ENCODE measurements around the gene NAGS. TPM values are rescaled to one million over a fixed set of nuclear protein-coding genes. Genes with fewer than 3 reads are reported as not detected.

The NAGS gene
- polyA plus RNA-seq, 1 donor (not counting 4 experiments of a cell fraction or from before 2014, with no cell fraction given), result 1.8 TPM

GRCh38 chr17:43999024-43999423 is 5.4 kb upstream of the NAGS start:
- FAIRE-seq (no peak), DNase-seq (ENCODE audit: low read depth, low spot score) (no peak)
- no peaks in the 10 kb centered on the region for H3K79me2 ChIP-seq (ENCODE audit: control insufficient read depth, insufficient read depth, low read length)
- dilution Hi-C loops (cut with MboI; ENCODE audit: extremely low pct_ligation_motif_present, low sequenced_read_pairs), result no loop called here
- no peaks in the 10 kb centered on the region for H4K20me1 ChIP-seq (ENCODE audit: control insufficient read depth, extremely low read depth, insufficient read depth, low read length)
- no peak overlapping the region for H3K4me2 ChIP-seq (ENCODE audit: control insufficient read depth, extremely low read depth, insufficient read depth, low read depth, low read length)
- no peak overlapping the region for H3K4me3 ChIP-seq (ENCODE audit: control insufficient read depth in 2 of 3, extremely low read depth in 1 of 3, insufficient read depth in 2 of 3, low read depth in 1 of 3, low read length in 3 of 3)
- no peak overlapping the region for H2AFZ ChIP-seq (ENCODE audit: control insufficient read depth, low read length)
- H3K27me3 ChIP-seq (ENCODE audit: control insufficient read depth, extremely low read depth, insufficient read depth, low read length), result peaks cover 7% of the 10 kb centered on the region
- H3K4me1 ChIP-seq (ENCODE audit: control insufficient read depth, extremely low read depth, insufficient read depth, low read length), result peaks cover 17% of the 10 kb centered on the region
- no peaks in the 10 kb centered on the region for H3K9me1 ChIP-seq (ENCODE audit: control insufficient read depth, extremely low read depth, insufficient read depth, low read length)
- no peaks in the 10 kb centered on the region for H3K9me3 ChIP-seq (ENCODE audit: control insufficient read depth, low read depth, low read length)
- no peak overlapping the region for H3K9ac ChIP-seq (ENCODE audit: control insufficient read depth, extremely low read depth, insufficient read depth, low read length)
- TF ChIP-seq CTCF (optimal IDR thresholded peaks at IDR 0.05 in 1 of 3, IDR thresholded peaks at IDR 0.05 in 1 of 3, conservative IDR thresholded peaks at IDR 0.05 in 1 of 3; ENCODE audit: extremely low read depth in 1 of 3, insufficient read depth in 2 of 3, low read length in 3 of 3) (no peak), EZH2 (IDR thresholded peaks at IDR 0.05; ENCODE audit: low read length) (no peak)
- H3K36me3 ChIP-seq (ENCODE audit: control insufficient read depth in 2 of 2, extremely low read depth in 1 of 2, insufficient read depth in 2 of 2, low read length in 2 of 2), result no peaks in the 10 kb centered on the region
- no peak overlapping the region for H3K27ac ChIP-seq (ENCODE audit: control insufficient read depth, insufficient read depth, low read length)

GRCh38 chr17:44000141-44000860 is 4.1 kb upstream of the NAGS start:
- no peaks in the 10 kb centered on the region for H3K36me3 ChIP-seq (ENCODE audit: control insufficient read depth in 2 of 2, extremely low read depth in 1 of 2, insufficient read depth in 2 of 2, low read length in 2 of 2)
- no peaks in the 10 kb centered on the region for H3K9me1 ChIP-seq (ENCODE audit: control insufficient read depth, extremely low read depth, insufficient read depth, low read length)
- dilution Hi-C loops (cut with MboI; ENCODE audit: extremely low pct_ligation_motif_present, low sequenced_read_pairs), result no loop called here
- no peak overlapping the region for H3K9ac ChIP-seq (ENCODE audit: control insufficient read depth, extremely low read depth, insufficient read depth, low read length)
- H3K4me2 ChIP-seq (ENCODE audit: control insufficient read depth, extremely low read depth, insufficient read depth, low read depth, low read length), result no peak overlapping the region
- H3K27me3 ChIP-seq (ENCODE audit: control insufficient read depth, extremely low read depth, insufficient read depth, low read length), result no peaks in the 10 kb centered on the region
- no peaks in the 10 kb centered on the region for H3K79me2 ChIP-seq (ENCODE audit: control insufficient read depth, insufficient read depth, low read length)
- H3K9me3 ChIP-seq (ENCODE audit: control insufficient read depth, low read depth, low read length), result no peaks in the 10 kb centered on the region
- DNase-seq (ENCODE audit: low read depth, low spot score) (no peak), FAIRE-seq (no peak)
- H3K4me3 ChIP-seq (ENCODE audit: control insufficient read depth in 2 of 3, extremely low read depth in 1 of 3, insufficient read depth in 2 of 3, low read depth in 1 of 3, low read length in 3 of 3), result no peak overlapping the region
- H3K27ac ChIP-seq (ENCODE audit: control insufficient read depth, insufficient read depth, low read length), result no peak overlapping the region
- H4K20me1 ChIP-seq (ENCODE audit: control insufficient read depth, extremely low read depth, insufficient read depth, low read length), result no peaks in the 10 kb centered on the region
- TF ChIP-seq EZH2 (IDR thresholded peaks at IDR 0.05; ENCODE audit: low read length) (no peak), CTCF (optimal IDR thresholded peaks at IDR 0.05 in 1 of 3, IDR thresholded peaks at IDR 0.05 in 1 of 3, conservative IDR thresholded peaks at IDR 0.05 in 1 of 3; ENCODE audit: extremely low read depth in 1 of 3, insufficient read depth in 2 of 3, low read length in 3 of 3) (no peak)
- H2AFZ ChIP-seq (ENCODE audit: control insufficient read depth, low read length), result no peak overlapping the region
- peaks cover 15% of the 10 kb centered on the region for H3K4me1 ChIP-seq (ENCODE audit: control insufficient read depth, extremely low read depth, insufficient read depth, low read length)
